ENCODE data around the gene PTGFR.

The PTGFR gene

DNA sequence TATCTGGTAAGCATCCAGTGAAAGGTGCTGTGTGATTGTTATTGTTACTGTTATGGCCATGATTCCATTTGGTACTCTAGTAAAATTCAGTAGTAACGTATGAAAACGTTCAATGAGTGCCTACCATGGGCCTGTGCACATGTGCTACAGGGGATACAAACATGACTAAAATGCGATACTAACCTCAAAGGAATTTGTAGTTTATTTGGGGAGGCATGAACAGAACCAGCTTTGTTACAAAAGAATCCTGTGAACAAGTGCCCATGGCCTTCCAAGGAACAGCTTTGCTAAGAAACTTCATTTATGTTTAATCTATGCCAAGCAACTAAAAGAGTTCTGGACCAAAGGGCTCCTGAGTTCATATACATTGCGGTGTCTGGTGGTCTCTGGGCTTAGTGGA lies 28.7 kb downstream of the PTGFR start:
- TF ChIP-seq, protein P1, sequence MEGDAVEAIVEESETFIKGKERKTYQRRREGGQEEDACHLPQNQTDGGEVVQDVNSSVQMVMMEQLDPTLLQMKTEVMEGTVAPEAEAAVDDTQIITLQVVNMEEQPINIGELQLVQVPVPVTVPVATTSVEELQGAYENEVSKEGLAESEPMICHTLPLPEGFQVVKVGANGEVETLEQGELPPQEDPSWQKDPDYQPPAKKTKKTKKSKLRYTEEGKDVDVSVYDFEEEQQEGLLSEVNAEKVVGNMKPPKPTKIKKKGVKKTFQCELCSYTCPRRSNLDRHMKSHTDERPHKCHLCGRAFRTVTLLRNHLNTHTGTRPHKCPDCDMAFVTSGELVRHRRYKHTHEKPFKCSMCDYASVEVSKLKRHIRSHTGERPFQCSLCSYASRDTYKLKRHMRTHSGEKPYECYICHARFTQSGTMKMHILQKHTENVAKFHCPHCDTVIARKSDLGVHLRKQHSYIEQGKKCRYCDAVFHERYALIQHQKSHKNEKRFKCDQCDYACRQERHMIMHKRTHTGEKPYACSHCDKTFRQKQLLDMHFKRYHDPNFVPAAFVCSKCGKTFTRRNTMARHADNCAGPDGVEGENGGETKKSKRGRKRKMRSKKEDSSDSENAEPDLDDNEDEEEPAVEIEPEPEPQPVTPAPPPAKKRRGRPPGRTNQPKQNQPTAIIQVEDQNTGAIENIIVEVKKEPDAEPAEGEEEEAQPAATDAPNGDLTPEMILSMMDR (conservative IDR thresholded peaks at IDR 0.05): no peak
- no peak overlapping the region for H3K27ac ChIP-seq

DNA sequence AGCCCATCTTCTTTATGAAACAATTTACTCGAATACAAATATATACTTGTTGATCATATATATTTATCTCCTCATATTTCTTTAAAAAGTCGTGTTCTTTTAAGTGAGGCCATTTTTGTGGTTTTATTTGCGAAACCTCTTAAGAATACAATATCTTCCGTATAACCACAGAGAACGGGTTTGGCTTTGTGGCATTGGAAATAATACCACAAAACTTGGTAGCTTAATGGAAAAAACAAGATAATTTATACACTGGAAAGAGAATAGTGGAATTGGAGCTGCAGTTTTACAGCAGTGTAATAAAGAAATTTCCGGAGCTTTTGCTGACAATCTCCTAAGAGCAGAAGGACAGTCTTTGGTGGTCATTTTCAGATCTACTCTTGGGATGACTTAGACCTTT lies 29.4 kb downstream of the PTGFR start:
- TF ChIP-seq, protein P1 (conservative IDR thresholded peaks at IDR 0.05): no peak

DNA sequence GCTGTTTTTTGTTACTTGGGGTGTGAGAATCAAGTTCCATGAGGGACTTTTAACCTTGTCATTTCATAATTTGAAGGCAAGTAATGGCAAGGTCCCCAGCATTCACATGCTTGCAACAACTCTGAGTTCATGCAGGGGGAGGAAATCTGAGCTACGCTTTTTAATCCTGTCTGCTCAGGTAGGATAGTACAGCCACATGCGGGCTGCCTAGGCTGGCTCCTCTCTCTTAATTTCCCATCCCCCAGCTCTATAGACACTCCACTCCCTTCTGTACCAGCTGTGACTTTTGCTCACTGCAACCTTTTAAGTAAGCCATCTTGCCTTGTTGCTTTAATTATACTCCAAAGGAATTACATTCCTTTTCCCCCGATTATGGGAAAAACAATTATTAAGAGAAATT lies 30.1 kb downstream of the PTGFR start:
- TF ChIP-seq, protein P1 (conservative IDR thresholded peaks at IDR 0.05): no peak
- H3K27ac ChIP-seq: no peak overlapping the region

More for the DNA sequence above, 29.4 kb downstream of the PTGFR start:
- H3K27ac ChIP-seq: no peak overlapping the region

DNA sequence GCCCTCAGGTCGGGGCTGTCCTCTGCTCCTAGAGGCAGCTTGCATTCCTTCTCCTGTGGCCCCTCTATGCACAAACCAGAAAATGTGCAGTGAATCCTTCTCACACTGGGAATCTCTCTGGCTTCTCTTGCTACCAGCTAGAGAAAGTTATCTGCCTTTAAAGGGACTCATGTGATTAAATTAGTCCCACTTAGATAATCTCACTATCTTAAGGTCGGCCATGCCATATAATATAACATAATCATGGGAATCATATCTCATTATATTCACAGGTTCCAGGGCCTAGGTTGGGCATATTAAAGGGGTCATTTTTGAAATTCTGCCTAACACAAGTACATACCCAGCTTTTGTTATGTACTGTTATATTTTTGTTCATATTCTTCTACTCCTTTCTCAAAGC lies 31.4 kb downstream of the PTGFR start:
- TF ChIP-seq, protein P1 (conservative IDR thresholded peaks at IDR 0.05): no peak
- H3K27ac ChIP-seq: no peak overlapping the region

DNA sequence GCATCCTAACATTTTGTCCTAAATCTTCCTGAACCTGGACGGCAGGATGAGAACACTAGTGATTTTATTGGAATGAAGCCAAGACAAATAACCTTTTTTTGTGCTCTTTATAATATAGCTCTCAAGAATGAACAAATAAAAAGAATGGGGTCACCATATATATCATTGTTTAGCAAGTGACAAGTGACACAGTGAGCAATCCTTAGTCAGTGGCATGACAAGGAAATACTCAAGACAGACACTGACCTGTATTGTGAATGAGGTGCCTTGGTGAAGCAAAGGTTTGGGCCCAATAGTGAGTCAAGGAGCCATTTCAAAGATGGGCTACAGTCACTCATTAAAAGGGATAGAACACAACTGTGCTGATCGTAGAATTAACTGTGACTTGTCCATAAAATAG lies 35.7 kb downstream of the PTGFR start:
- TF ChIP-seq, protein P1 (conservative IDR thresholded peaks at IDR 0.05): no peak

DNA sequence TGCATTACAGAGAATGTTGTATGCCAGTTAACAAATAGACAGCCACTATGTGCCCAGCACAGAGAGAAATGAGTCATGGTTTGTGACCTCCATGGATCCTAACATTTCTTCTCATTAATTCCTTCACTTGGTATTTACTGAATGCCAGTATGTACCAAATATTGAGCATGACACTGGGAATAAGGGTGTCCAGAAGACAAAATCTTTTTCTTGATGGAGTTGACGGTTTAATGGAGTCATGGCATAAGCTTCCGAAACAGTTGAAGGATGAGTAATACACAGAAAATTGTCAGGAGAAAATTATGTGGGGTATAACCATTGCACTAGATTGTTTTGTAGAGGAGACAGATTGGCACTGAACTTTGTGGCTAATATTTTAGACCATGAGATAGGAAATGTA lies 36.9 kb downstream of the PTGFR start:
- TF ChIP-seq, protein P1 (conservative IDR thresholded peaks at IDR 0.05): no peak
- no peak overlapping the region for H3K27ac ChIP-seq

More for the DNA sequence above, 35.7 kb downstream of the PTGFR start:
- no peak overlapping the region for H3K27ac ChIP-seq

DNA sequence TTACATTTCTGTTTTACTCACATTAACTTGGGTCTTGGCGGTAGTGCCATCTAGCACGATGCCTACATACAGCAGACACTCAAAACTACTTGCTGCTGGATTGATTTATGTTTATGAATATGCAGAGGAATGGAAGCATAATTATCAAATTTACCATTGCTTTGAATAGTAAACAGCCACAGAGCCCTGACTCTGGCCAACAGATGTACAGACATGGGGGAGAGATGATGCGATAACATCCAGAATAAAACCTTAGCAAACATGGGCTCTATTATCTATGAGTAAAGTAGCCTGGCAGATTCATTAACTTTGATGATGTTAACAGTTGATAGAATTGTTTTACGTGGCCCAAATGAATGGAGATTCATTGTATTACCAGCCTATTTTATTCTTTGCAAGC lies 42.8 kb downstream of the PTGFR start:
- no peak overlapping the region for H3K27ac ChIP-seq
- TF ChIP-seq, protein P1 (conservative IDR thresholded peaks at IDR 0.05): no peak

DNA sequence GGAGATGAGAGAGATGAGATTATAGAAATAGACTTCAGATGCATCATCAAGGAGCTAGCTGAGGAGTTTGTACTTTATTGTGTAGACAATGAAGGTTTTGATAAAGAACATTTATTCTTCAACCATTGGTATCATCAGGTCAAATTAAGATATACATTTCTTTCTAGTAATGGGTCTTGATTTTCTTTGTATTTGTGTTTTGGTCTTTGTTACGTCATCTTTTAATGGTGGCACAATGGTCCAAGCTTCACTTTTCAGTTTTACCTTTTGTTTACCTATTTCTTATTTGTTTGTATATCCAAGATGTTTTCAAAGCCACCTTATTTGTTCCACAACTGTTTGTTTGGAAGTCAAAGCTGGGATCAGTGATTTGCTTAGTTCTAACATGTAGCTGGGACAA lies 44.5 kb downstream of the PTGFR start:
- H3K27ac ChIP-seq: no peak overlapping the region
- TF ChIP-seq, protein P1 (conservative IDR thresholded peaks at IDR 0.05): no peak
